HUES48 (cell line): ENCODE results near the gene SGPP2.

ENCODE experiments used
- H3K27ac ChIP-seq: one replicate; pipeline ENCODE4 v1.7.0; 2013; ENCODE audit warnings: low read depth, low read length, inconsistent platforms
- H3K27me3 ChIP-seq: 2 replicates; pipeline ENCODE4 v1.6.1; 2013; ENCODE audit warnings: mild to moderate bottlenecking, low read length; ENCODE audit not compliant: control insufficient read depth, insufficient read depth
- H3K36me3 ChIP-seq: 2 replicates; pipeline ENCODE4 v1.6.1; 2013; ENCODE audit warnings: low read length; ENCODE audit not compliant: control insufficient read depth, insufficient read depth
- H3K4me1 ChIP-seq: 2 replicates; pipeline ENCODE4 v1.6.1; 2013; ENCODE audit warnings: mild to moderate bottlenecking, low read length; ENCODE audit not compliant: control insufficient read depth, insufficient read depth
- H3K4me3 ChIP-seq: 2 replicates; pipeline ENCODE4 v1.5.1; 2013; ENCODE audit warnings: mild to moderate bottlenecking, low read depth, low read length
- H3K9ac ChIP-seq: 2 replicates; pipeline ENCODE4 v1.6.1; 2013; ENCODE audit warnings: mild to moderate bottlenecking, low read depth, low read length, moderate library complexity
- H3K9me3 ChIP-seq: 2 replicates; pipeline ENCODE4 v1.6.1; 2013; ENCODE audit warnings: low read length; ENCODE audit not compliant: control insufficient read depth, insufficient read depth

The SGPP2 gene

GRCh38 chr2:222442665-222443064, 18.3 kb downstream of the SGPP2 start:
- Histone ChIP-seq H3K36me3 (no peaks in the 10 kb centered on the region), H3K4me1 (no peaks in the 10 kb centered on the region), H3K9ac (no peak overlapping the region), H3K27me3 (no peaks in the 10 kb centered on the region; the same call in none of the 2 replicates), H3K4me3 (no peak overlapping the region), H3K27ac (no peak overlapping the region), H3K9me3 (no peaks in the 10 kb centered on the region)

- Histone ChIP-seq H3K4me3 (no peak overlapping the region), H3K27ac (no peak overlapping the region)
These were observed 20.9 kb downstream of the SGPP2 start for GRCh38 chr2:222445227-222445626.

DNA sequence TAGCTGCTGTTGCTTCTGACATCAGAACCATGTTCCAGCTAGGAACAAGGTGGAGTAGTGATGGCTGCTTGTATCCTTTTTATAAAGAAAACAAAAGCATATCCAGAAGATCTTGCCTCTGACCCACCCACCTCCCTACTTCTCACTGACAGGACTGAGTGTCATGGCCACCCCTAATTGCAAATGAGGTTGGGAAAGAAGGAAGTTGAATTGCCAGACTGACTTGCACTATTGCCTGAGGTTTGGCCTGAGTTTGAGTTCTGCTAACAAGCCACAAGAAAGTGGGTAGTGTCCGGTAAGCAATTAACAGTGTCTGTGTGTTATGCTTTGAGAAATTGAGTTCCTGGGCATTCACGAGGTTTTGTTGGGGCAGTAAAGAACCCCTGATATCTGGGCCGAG, 22.8 kb downstream of the SGPP2 start:
- Histone ChIP-seq H3K4me3 (no peak overlapping the region), H3K27ac (no peak overlapping the region), H3K4me1 (no peaks in the 10 kb centered on the region), H3K9me3 (no peaks in the 10 kb centered on the region), H3K9ac (no peak overlapping the region), H3K27me3 (no peaks in the 10 kb centered on the region; the same call in 1 of the 2 replicates), H3K36me3 (no peaks in the 10 kb centered on the region)

More at GRCh38 chr2:222445227-222445626, 20.9 kb downstream of the SGPP2 start:
- Histone ChIP-seq H3K9me3 (no peaks in the 10 kb centered on the region), H3K4me1 (no peaks in the 10 kb centered on the region), H3K9ac (no peak overlapping the region), H3K36me3 (no peaks in the 10 kb centered on the region), H3K27me3 (no peaks in the 10 kb centered on the region; the same call in 1 of the 2 replicates)

GRCh38 chr2:222448748-222449181, 24.4 kb downstream of the SGPP2 start:
- Histone ChIP-seq H3K27ac (no peak overlapping the region), H3K27me3 (no peaks in the 10 kb centered on the region; the same call in 1 of the 2 replicates), H3K4me1 (no peaks in the 10 kb centered on the region), H3K9me3 (no peaks in the 10 kb centered on the region), H3K36me3 (no peaks in the 10 kb centered on the region), H3K4me3 (no peak overlapping the region), H3K9ac (no peak overlapping the region)

DNA sequence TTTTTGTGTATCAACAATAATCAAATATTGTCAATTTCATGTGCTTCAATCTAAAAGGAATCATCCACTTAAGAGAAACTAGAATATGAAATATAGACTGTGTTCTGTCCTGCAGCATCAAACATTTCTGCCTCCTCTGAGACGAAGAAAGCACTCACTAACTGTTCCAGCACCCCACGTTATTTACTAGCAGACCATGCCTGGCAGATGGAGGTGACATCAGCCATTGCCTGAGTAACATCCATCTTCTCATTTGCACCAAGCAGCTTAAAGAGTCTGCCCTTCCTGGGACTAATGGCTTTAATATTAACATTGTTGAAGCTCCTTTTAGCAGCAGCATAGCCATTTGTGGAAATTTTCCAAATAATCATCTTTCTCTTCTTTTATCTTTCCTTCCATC, 25.7 kb downstream of the SGPP2 start:
- Histone ChIP-seq H3K4me3 (no peak overlapping the region), H3K9me3 (no peaks in the 10 kb centered on the region), H3K36me3 (no peaks in the 10 kb centered on the region), H3K4me1 (no peaks in the 10 kb centered on the region), H3K9ac (no peak overlapping the region), H3K27ac (no peak overlapping the region), H3K27me3 (no peaks in the 10 kb centered on the region; the same call in 1 of the 2 replicates)

- no peak overlapping the region for H3K27ac ChIP-seq
- H3K27me3 ChIP-seq: no peaks in the 10 kb centered on the region; the same call in 1 of the 2 replicates
- no peaks in the 10 kb centered on the region for H3K4me1 ChIP-seq
- H3K9me3 ChIP-seq: no peaks in the 10 kb centered on the region
- no peak overlapping the region for H3K4me3 ChIP-seq
- no peaks in the 10 kb centered on the region for H3K36me3 ChIP-seq
- H3K9ac ChIP-seq: no peak overlapping the region
These were observed 26.9 kb downstream of the SGPP2 start for GRCh38 chr2:222451224-222451674.

- no peak overlapping the region for H3K27ac ChIP-seq
- H3K9me3 ChIP-seq: no peaks in the 10 kb centered on the region
- H3K4me1 ChIP-seq: no peaks in the 10 kb centered on the region
- H3K27me3 ChIP-seq: no peaks in the 10 kb centered on the region; the same call in 1 of the 2 replicates
- no peak overlapping the region for H3K9ac ChIP-seq
- no peaks in the 10 kb centered on the region for H3K36me3 ChIP-seq
- H3K4me3 ChIP-seq: no peak overlapping the region
These were observed 28.1 kb downstream of the SGPP2 start for GRCh38 chr2:222452422-222452950.

- H3K4me3 ChIP-seq: no peak overlapping the region
- H3K27me3 ChIP-seq: no peaks in the 10 kb centered on the region
- no peak overlapping the region for H3K9ac ChIP-seq
- H3K9me3 ChIP-seq: no peaks in the 10 kb centered on the region
- H3K36me3 ChIP-seq: no peaks in the 10 kb centered on the region
- no peaks in the 10 kb centered on the region for H3K4me1 ChIP-seq
- H3K27ac ChIP-seq: no peak overlapping the region
These were observed 32.2 kb downstream of the SGPP2 start for GRCh38 chr2:222456479-222457077.

DNA sequence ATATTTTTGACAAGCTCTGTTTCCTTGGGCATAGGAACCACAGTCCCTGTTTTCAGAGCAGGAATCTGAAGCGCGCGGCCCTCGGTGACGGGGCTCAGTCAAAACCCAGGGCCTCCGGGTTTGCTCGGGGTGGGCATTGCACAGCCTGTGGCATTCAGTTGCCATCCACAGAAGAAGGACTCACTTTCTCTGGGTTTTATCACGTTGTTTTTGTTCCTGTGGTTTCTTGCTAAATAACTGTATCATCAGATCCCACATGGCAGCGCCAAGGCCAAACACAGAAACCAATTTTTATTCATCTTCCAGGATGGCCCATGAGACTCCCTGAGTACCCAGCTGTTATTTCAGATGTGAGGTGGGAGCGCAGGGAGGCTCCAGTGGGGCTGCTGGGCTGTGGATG, 35.6 kb downstream of the SGPP2 start:
- no peaks in the 10 kb centered on the region for H3K4me1 ChIP-seq
- H3K9ac ChIP-seq: no peak overlapping the region
- H3K27ac ChIP-seq: no peak overlapping the region
- H3K36me3 ChIP-seq: no peaks in the 10 kb centered on the region
- peaks cover 3% of the 10 kb centered on the region; the same call in 1 of the 2 replicates for H3K27me3 ChIP-seq
- H3K4me3 ChIP-seq: no peak overlapping the region
- H3K9me3 ChIP-seq: no peaks in the 10 kb centered on the region

- H3K4me1 ChIP-seq: peaks cover 6% of the 10 kb centered on the region; the same call in 1 of the 2 replicates
- no peak overlapping the region for H3K27ac ChIP-seq
- H3K4me3 ChIP-seq: no peak overlapping the region
- H3K9ac ChIP-seq: no peak overlapping the region
- H3K27me3 ChIP-seq: peaks cover 3% of the 10 kb centered on the region; the same call in 1 of the 2 replicates
- no peaks in the 10 kb centered on the region for H3K36me3 ChIP-seq
- H3K9me3 ChIP-seq: no peaks in the 10 kb centered on the region
These were observed 41.4 kb downstream of the SGPP2 start for GRCh38 chr2:222465746-222466145.

DNA sequence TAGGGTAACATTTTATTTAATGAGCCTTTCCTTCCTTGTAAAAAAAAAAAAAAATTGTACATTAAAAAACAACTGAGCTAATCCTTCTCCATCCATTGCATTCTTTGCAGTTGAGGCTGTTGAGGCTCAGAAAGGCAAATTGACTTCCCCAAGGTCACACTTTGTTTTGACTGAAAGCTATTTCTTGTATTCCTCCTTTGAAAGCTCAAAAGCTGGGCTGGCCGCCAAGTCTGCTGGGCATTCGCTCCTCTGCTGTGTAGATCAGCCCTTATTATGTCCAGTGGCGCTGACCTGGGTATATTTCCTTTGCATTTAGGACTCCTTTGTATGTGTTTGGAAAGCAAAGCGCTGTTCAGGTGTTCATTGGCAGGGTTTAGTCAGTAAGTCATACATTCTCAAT, 44.0 kb downstream of the SGPP2 start:
- H3K4me1 ChIP-seq: peaks cover 23% of the 10 kb centered on the region
- H3K9ac ChIP-seq: no peak overlapping the region
- H3K4me3 ChIP-seq: no peak overlapping the region
- H3K36me3 ChIP-seq: no peaks in the 10 kb centered on the region
- H3K9me3 ChIP-seq: no peaks in the 10 kb centered on the region
- no peak overlapping the region for H3K27ac ChIP-seq
- peaks cover 3% of the 10 kb centered on the region; the same call in 1 of the 2 replicates for H3K27me3 ChIP-seq
